WERI-Rb-1 (cell line): ENCODE data around the gene SUN2.

Source experiments
- DNase-seq: peaks from one replicate; pipeline ENCODE4 v3.0.0-alpha.2; 2020
- H3K27ac ChIP-seq: fragments of 250-450 bp; sonication (Bioruptor Pico); 2 replicates; pipeline ENCODE4 v1.5.1; 2020; ENCODE audit warnings: mild to moderate bottlenecking, moderate library complexity
- H3K27me3 ChIP-seq: fragments of 250-450 bp; sonication (Bioruptor Pico); 2 replicates; pipeline ENCODE4 v1.5.1; 2021; ENCODE audit warnings: mild to moderate bottlenecking, low read depth, moderate library complexity; ENCODE audit not compliant: insufficient read depth, severe bottlenecking
- H3K36me3 ChIP-seq: fragments of 250-450 bp; sonication (Bioruptor Pico); 2 replicates; pipeline ENCODE4 v1.5.1; 2020; ENCODE audit warnings: mild to moderate bottlenecking, moderate library complexity
- H3K4me3 ChIP-seq: 2 replicates; pipeline ENCODE4 v1.5.1; 2011; ENCODE audit warnings: low read depth, mild to moderate bottlenecking, control low read depth, low read length
- H3K9me3 ChIP-seq: fragments of 250-450 bp; sonication (Bioruptor Pico); 2 replicates; pipeline ENCODE4 v1.5.1; 2021; ENCODE audit warnings: mild to moderate bottlenecking, moderate library complexity; ENCODE audit not compliant: severe bottlenecking
- CTCF ChIP-seq: IDR thresholded peaks from 2 replicates; pipeline ENCODE4 v1.5.1; 2011; ENCODE audit warnings: low read depth, mild to moderate bottlenecking, control low read depth, inconsistent platforms, low read length

SUN2 gene

GRCh38 chr22:38735465-38736256, 20.1 kb downstream of the SUN2 start:
- H3K9me3 ChIP-seq = no peaks in the 10 kb centered on the region
- H3K27ac ChIP-seq = peak overlapping the region; percentile 35
- H3K4me3 ChIP-seq = no peak overlapping the region
- no peak for TF ChIP-seq CTCF
- no peak for DNase-seq
- H3K27me3 ChIP-seq = no peaks in the 10 kb centered on the region
- H3K36me3 ChIP-seq = peaks cover 98% of the 10 kb centered on the region

- TF ChIP-seq CTCF = no peak
- DNase-seq = no peak
- Histone ChIP-seq H3K9me3 (no peaks in the 10 kb centered on the region), H3K27ac (peak overlapping the region; percentile 35), H3K36me3 (peaks cover 98% of the 10 kb centered on the region), H3K27me3 (no peaks in the 10 kb centered on the region), H3K4me3 (no peak overlapping the region)
Measured at GRCh38 chr22:38735126-38735464, 20.7 kb downstream of the SUN2 start.

GRCh38 chr22:38734421-38735100, 21.2 kb downstream of the SUN2 start:
- Histone ChIP-seq H3K27ac (no peak overlapping the region), H3K27me3 (no peaks in the 10 kb centered on the region), H3K36me3 (peaks cover 98% of the 10 kb centered on the region), H3K9me3 (no peaks in the 10 kb centered on the region), H3K4me3 (no peak overlapping the region)
- no peak for DNase-seq
- no peak for TF ChIP-seq CTCF

GRCh38 chr22:38733724-38734381, 21.9 kb downstream of the SUN2 start:
- Histone ChIP-seq H3K36me3 (peaks cover 98% of the 10 kb centered on the region), H3K4me3 (no peak overlapping the region), H3K27ac (peak overlapping the region; percentile 51), H3K27me3 (no peaks in the 10 kb centered on the region), H3K9me3 (no peaks in the 10 kb centered on the region)
- no peak for DNase-seq
- TF ChIP-seq CTCF = no peak

- peak; percentile 86 for TF ChIP-seq CTCF
- peaks cover 98% of the 10 kb centered on the region for H3K36me3 ChIP-seq
- H3K4me3 ChIP-seq = no peak overlapping the region
- H3K27me3 ChIP-seq = no peaks in the 10 kb centered on the region
- peak; percentile 63 for DNase-seq
- H3K27ac ChIP-seq = peak overlapping the region; percentile 51; the same call in 1 of the 2 replicates
- no peaks in the 10 kb centered on the region for H3K9me3 ChIP-seq
Measured at GRCh38 chr22:38733329-38733723, 22.5 kb downstream of the SUN2 start.
